B cell (primary cell): ENCODE measurements around the gene EXOSC10. TPM values are rescaled to one million over a fixed set of nuclear protein-coding genes. Genes with fewer than 3 reads are reported as not detected.

Experiments
- ATAC-seq: fragments of 200-7000 bp; cut with Tn5 transposase; one replicate; pipeline ENCODE4 v1.10.0; 2021; ENCODE audit warnings: low read depth, mild to moderate bottlenecking, moderate number of reproducible peaks, moderate library complexity
- CTCF ChIA-PET: fragments of 350-600 bp; sonication (Branson Sonifier 250); formaldehyde crosslinking; loops from one replicate; lab custom pipeline; 2021; ENCODE audit warnings: antibody characterized with exemption, inconsistent platforms; lab: Charles Lee
- POLR2A ChIA-PET: fragments of 350-600 bp; sonication (Branson Sonifier 250); formaldehyde crosslinking; loops from one replicate; lab custom pipeline; 2021; ENCODE audit warnings: antibody characterized with exemption; lab: Charles Lee
- DNase-seq: peaks from one replicate; pipeline ENCODE4 v3.0.0; 2013
- H2AFZ ChIP-seq: 2 replicates; pipeline ENCODE4 v1.6.1; 2012; ENCODE audit warnings: mild to moderate bottlenecking, low read depth, low read length; ENCODE audit not compliant: insufficient read depth, poor library complexity, severe bottlenecking
- H3K27ac ChIP-seq, 2 donors: 1 replicate in 1 of 2; 2 replicates in 1 of 2; pipeline ENCODE4 v1.5.1; 2012 to 2013; ENCODE audit warnings: low read length in 2 of 2, mild to moderate bottlenecking in 2 of 2, moderate library complexity in 1 of 2
- H3K27me3 ChIP-seq, 4 experiments: fragments of 200-600 bp in 1 of 4; sonication (generic) in 1 of 4; replicated peaks in 1 of 4; 1 replicate in 2 of 4; 2 replicates in 2 of 4; pipeline versions ENCODE4 v1.6.1 to v1.7.0; 2013 to 2016; ENCODE audit warnings: low read length in 3 of 4, mild to moderate bottlenecking in 2 of 4, mixed read lengths in 1 of 4, moderate library complexity in 1 of 4; ENCODE audit not compliant: insufficient read depth in 4 of 4, control insufficient read depth in 3 of 4; ENCODE audit errors: control extremely low read depth in 1 of 4
- H3K36me3 ChIP-seq, 2 experiments: replicated peaks in 1 of 2; 1 replicate in 1 of 2; 2 replicates in 1 of 2; pipeline versions ENCODE4 v1.6.1 to v1.7.1; 2013; ENCODE audit warnings: low read length in 1 of 2; ENCODE audit not compliant: insufficient read depth in 2 of 2, control insufficient read depth in 1 of 2; ENCODE audit errors: control extremely low read depth in 1 of 2, extremely low read depth in 1 of 2
- H3K4me1 ChIP-seq, 2 donors: fragments of 200-600 bp in 1 of 2; sonication (generic) in 1 of 2; 1 replicate in 1 of 2; 2 replicates in 1 of 2; pipeline versions ENCODE4 v1.5.1 to v1.6.1; 2013 to 2017; ENCODE audit warnings: low read length in 2 of 2; ENCODE audit not compliant: control insufficient read depth in 2 of 2, insufficient read depth in 2 of 2
- H3K4me2 ChIP-seq: replicated peaks from 2 replicates; pipeline ENCODE3; 2012; ENCODE audit warnings: mild to moderate bottlenecking, low read depth, low read length; ENCODE audit not compliant: poor library complexity, severe bottlenecking
- H3K4me3 ChIP-seq, 5 experiments: fragments of 200-600 bp in 1 of 5; sonication (generic) in 1 of 5; 1 replicate in 3 of 5; 2 replicates in 2 of 5; pipeline versions ENCODE4 v1.5.1 to v1.7.0; 2011 to 2016; ENCODE audit warnings: low read length in 4 of 5, mild to moderate bottlenecking in 4 of 5, low read depth in 2 of 5, control low read depth in 1 of 5, moderate library complexity in 1 of 5; ENCODE audit not compliant: insufficient read depth in 1 of 5; ENCODE audit errors: control extremely low read depth in 1 of 5, extremely low read depth in 1 of 5
- H3K79me2 ChIP-seq: fragments of 200-600 bp; sonication (generic); one replicate; pipeline ENCODE4 v1.6.0; 2016; ENCODE audit warnings: low read length; ENCODE audit not compliant: control insufficient read depth, insufficient read depth
- H3K9ac ChIP-seq: fragments of 200-600 bp; sonication (generic); 2 replicates; pipeline ENCODE4 v1.6.1; 2017; ENCODE audit warnings: mild to moderate bottlenecking, low read length, moderate library complexity
- H3K9me3 ChIP-seq, 3 donors: one replicate each; pipeline versions ENCODE4 v1.6.1 to v1.7.1; 2013; ENCODE audit warnings: low read length in 2 of 3; ENCODE audit not compliant: control insufficient read depth in 2 of 3, insufficient read depth in 1 of 3; ENCODE audit errors: control extremely low read depth in 1 of 3
- H4K20me1 ChIP-seq: 2 replicates; pipeline ENCODE4 v1.6.0; 2012; ENCODE audit warnings: mild to moderate bottlenecking, low read length; ENCODE audit not compliant: insufficient read depth, control insufficient read depth, poor library complexity, severe bottlenecking
- H3K27ac Mint-ChIP-seq: one replicate; pipeline ENCODE4 v1.8.0; 2021; ENCODE audit warnings: mixed read lengths
- H3K27me3 Mint-ChIP-seq: one replicate; pipeline ENCODE4 v1.8.0; 2021; ENCODE audit warnings: mixed read lengths
- H3K4me1 Mint-ChIP-seq: one replicate; pipeline ENCODE4 v1.8.0; 2021; ENCODE audit warnings: mixed read lengths
- H3K4me3 Mint-ChIP-seq: one replicate; pipeline ENCODE4 v1.8.0; 2021; ENCODE audit warnings: mixed read lengths
- H3K9me3 Mint-ChIP-seq: one replicate; pipeline ENCODE4 v1.8.0; 2022; ENCODE audit warnings: mixed read lengths; ENCODE audit not compliant: insufficient read depth
- CTCF ChIP-seq: fragments of 200-600 bp; IDR thresholded peaks from one replicate; pipeline ENCODE4 v1.8.0; 2022; ENCODE audit warnings: antibody characterized with exemption, mild to moderate bottlenecking
- EZH2 ChIP-seq: IDR thresholded peaks from 2 replicates; pipeline ENCODE4 v1.6.1; 2012; ENCODE audit warnings: borderline replicate concordance, low read depth, mild to moderate bottlenecking, moderate library complexity, low read length; ENCODE audit not compliant: insufficient read depth, poor library complexity, severe bottlenecking
- WGBS: methylation state at CpG from one replicate; pipeline ENCODE4 v1.1.5; 2013; ENCODE audit warnings: missing lambda C conversion rate; ENCODE audit not compliant: insufficient coverage; 5-methylcytosine and 5-hydroxymethylcytosine counted together
- intact Hi-C: fragments of 100-400 bp; cut with micrococcal nuclease; formaldehyde crosslinking; loops from one replicate; pipeline ENCODE4 v1.10.0; 2022
- polyA plus RNA-seq: library from polyadenylated mRNA; depleted of rRNA; stranded (reverse); fragments of >200 nt; gene quantifications from 2 replicates; pipeline ENCODE4 v1.2.3, GENCODE V29; 2012
- total RNA-seq, 2 donors: library from RNA; stranded (reverse); fragments of 120-200 nt in 1 of 2; gene quantifications; 1 replicate in 1 of 2; 2 replicates in 1 of 2; pipeline versions ENCODE4 v1.2.3 to v1.2.4, GENCODE V29; 2013 to 2022

Gene EXOSC10
- total and polyA plus RNA-seq, 2 donors (not counting 1 experiment from before 2014, with no cell fraction given), result 83.4 to 119 TPM

DNA sequence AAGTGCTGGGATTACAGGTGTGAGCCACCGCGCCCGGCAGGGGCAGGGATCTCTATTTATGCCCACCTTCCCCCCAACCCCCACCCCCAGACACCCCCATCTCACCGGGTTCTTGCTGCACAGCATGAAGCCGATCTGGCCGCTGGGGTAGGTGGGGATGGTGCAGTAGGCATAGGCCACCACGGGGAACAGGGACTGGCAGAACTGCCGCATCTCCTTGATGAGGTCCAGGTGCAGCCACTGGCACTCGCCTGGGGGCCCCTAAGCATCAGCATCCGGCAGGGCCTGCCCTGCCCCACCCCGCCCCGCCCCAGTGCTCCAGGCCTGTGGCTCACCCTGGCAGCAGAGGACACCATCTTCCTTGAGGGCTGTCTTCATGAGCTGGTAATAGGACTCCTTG is 44.0 kb downstream of the EXOSC10 start:
- CTCF ChIA-PET, result interaction anchor here (0.7 kb wide), 1 partner anchor 9 kb away, joined by 3 read pairs; the partner anchor contains the start of gene MASP2
- Histone ChIP-seq H2AFZ (no peak overlapping the region), H3K27ac (no peak overlapping the region), H3K9ac (no peak overlapping the region), H3K36me3 (peaks cover 0 to 6% of the 10 kb centered on the region in 2 experiments), H3K27me3 (no peaks in the 10 kb centered on the region), H3K4me2 (no peak overlapping the region), H3K79me2 (peaks cover 19% of the 10 kb centered on the region), H3K4me3 (no peak overlapping the region), H3K9me3 (no peaks in the 10 kb centered on the region), H4K20me1 (peaks cover 10% of the 10 kb centered on the region), H3K4me1 (peaks cover 11 to 21% of the 10 kb centered on the region in 2 donors)
- Mint-ChIP-seq H3K27me3 (no peaks in the 10 kb centered on the region), H3K9me3 (no peaks in the 10 kb centered on the region), H3K4me1 (peaks cover 25% of the 10 kb centered on the region), H3K4me3 (no peak overlapping the region), H3K27ac (no peak overlapping the region)
- 100% methylated on average over 7 of the region's 12 CpGs for WGBS
- intact Hi-C loops, result no loop called here
- TF ChIP-seq EZH2, result no peak
- no peak for TF ChIP-seq CTCF
- DNase-seq, result no peak
- POLR2A ChIA-PET, result interaction anchor here (0.6 kb wide), 1 partner anchor 797 kb away, joined by 4 read pairs; no protein-coding TSS in a partner anchor
- no peak for ATAC-seq

DNA sequence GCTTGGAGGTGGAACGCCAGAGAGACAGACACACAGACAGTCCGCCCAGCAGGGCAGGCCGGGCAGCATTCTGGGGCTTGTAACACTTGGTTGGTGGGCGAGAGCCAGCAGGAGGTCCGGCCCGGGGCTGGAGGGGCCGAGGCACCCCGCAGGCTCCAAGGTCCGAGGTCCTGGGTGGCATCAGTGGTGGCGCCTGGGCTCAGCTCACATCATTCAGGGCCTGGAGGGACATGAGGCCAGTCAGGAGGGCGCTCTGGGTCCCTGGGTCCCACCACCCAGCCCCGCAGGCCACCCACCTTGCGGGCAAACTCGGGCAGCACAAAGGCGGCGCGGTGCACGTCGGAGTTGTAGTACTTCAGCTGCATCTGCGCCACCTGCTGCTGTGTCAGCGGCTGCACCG is 45.0 kb downstream of the EXOSC10 start:
- Mint-ChIP-seq H3K27me3 (no peaks in the 10 kb centered on the region), H3K4me1 (peaks cover 20% of the 10 kb centered on the region), H3K4me3 (no peak overlapping the region), H3K9me3 (no peaks in the 10 kb centered on the region), H3K27ac (no peak overlapping the region)
- DNase-seq (no peak), ATAC-seq (no peak)
- no peak overlapping the region for H2AFZ ChIP-seq
- TF ChIP-seq EZH2 (no peak), CTCF (no peak)
- H3K9ac ChIP-seq, result no peak overlapping the region
- H4K20me1 ChIP-seq, result peaks cover 10% of the 10 kb centered on the region
- H3K4me1 ChIP-seq, result peaks cover 9 to 18% of the 10 kb centered on the region in 2 donors
- H3K4me2 ChIP-seq, result no peak overlapping the region
- H3K27ac ChIP-seq, result no peak overlapping the region
- WGBS, result 96% methylated on average over 22 of the region's 22 CpGs
- H3K79me2 ChIP-seq, result peaks cover 14% of the 10 kb centered on the region
- no peak overlapping the region for H3K4me3 ChIP-seq
- ChIA-PET POLR2A (no interaction called here), CTCF (no interaction called here)
- intact Hi-C loops, result no loop called here
- no peaks in the 10 kb centered on the region for H3K27me3 ChIP-seq
- H3K9me3 ChIP-seq, result no peaks in the 10 kb centered on the region
- H3K36me3 ChIP-seq, result peaks cover 0 to 6% of the 10 kb centered on the region in 2 experiments
